Activated T-helper 1 cell treated with anti-CD3 and anti-CD28 coated beads, Interleukin-12 subunit alpha, Interleukin-12 subunit beta, Interleukin-2, Interleukin-4 antibody, amounts not matched to agents 30 ng/mL and 10 ng/mL and 1 ng/mL, durations not matched to agents 14 hours and 24 hours and 36 hours (primary cell): Measurements from ENCODE around the gene TNIP2. TPM values are rescaled to one million over a fixed set of nuclear protein-coding genes. Genes with fewer than 3 reads are reported as not detected.
"Not testable (repeated sequence)": the region's sequence is repeated elsewhere in the genome, so short reads cannot be mapped to it uniquely, and the experiment has no call there.

ENCODE experiments used
- DNase-seq: peaks from one replicate; pipeline ENCODE4 v3.0.0; 2021; ENCODE audit warnings: low spot score
- H3K27ac Mint-ChIP-seq: one replicate; pipeline ENCODE4 v1.8.0; 2021; ENCODE audit warnings: mild to moderate bottlenecking, mixed read lengths
- H3K27me3 Mint-ChIP-seq: one replicate; pipeline ENCODE4 v1.8.0; 2022; ENCODE audit warnings: mild to moderate bottlenecking, moderate library complexity, mixed read lengths; ENCODE audit not compliant: insufficient read depth
- H3K36me3 Mint-ChIP-seq: one replicate; pipeline ENCODE4 v1.8.0; 2021; ENCODE audit warnings: low read depth, mixed read lengths
- H3K4me1 Mint-ChIP-seq: one replicate; pipeline ENCODE4 v1.8.0; 2021; ENCODE audit warnings: low read depth, mixed read lengths
- H3K4me3 Mint-ChIP-seq: one replicate; pipeline ENCODE4 v1.8.0; 2021; ENCODE audit warnings: mild to moderate bottlenecking, moderate library complexity, mixed read lengths
- H3K9me3 Mint-ChIP-seq: one replicate; pipeline ENCODE4 v1.8.0; 2021; ENCODE audit warnings: mixed read lengths
- intact Hi-C: fragments of 100-400 bp; cut with micrococcal nuclease; formaldehyde crosslinking; loops from one replicate; pipeline ENCODE4 v1.15.1; 2024
- total RNA-seq: library from RNA; stranded (reverse); gene quantifications from 2 replicates; pipeline ENCODE4 v1.2.3, GENCODE V29; 2022

Gene TNIP2
- total RNA-seq, 1 donor from 2014 or later = 98.6 TPM

GRCh38 chr4:2790583-2791517 is 34.7 kb upstream of the TNIP2 start:
- Mint-ChIP-seq H3K27ac (no peak overlapping the region), H3K9me3 (no peaks in the 10 kb centered on the region), H3K27me3 (no peaks in the 10 kb centered on the region), H3K36me3 (no peaks in the 10 kb centered on the region), H3K4me1 (peaks cover 57% of the 10 kb centered on the region), H3K4me3 (peak overlapping the region; percentile 13)
- intact Hi-C loops = no loop called here
- DNase-seq = no peak

- H3K36me3 Mint-ChIP-seq = no peaks in the 10 kb centered on the region
- no peaks in the 10 kb centered on the region for H3K27me3 Mint-ChIP-seq
- intact Hi-C loops = no loop called here
- H3K9me3 Mint-ChIP-seq = no peaks in the 10 kb centered on the region
- H3K27ac Mint-ChIP-seq = peak overlapping the region; percentile 8
- H3K4me3 Mint-ChIP-seq = peak overlapping the region; percentile 3
- no peak for DNase-seq
- H3K4me1 Mint-ChIP-seq = peaks cover 52% of the 10 kb centered on the region
These were observed 33.9 kb upstream of the TNIP2 start for GRCh38 chr4:2789793-2790582.

- H3K9me3 Mint-ChIP-seq = no peaks in the 10 kb centered on the region
These were observed 33.2 kb upstream of the TNIP2 start for GRCh38 chr4:2789351-2789750.

GRCh38 chr4:2788532-2789103 is 32.5 kb upstream of the TNIP2 start:
- intact Hi-C loops = no loop called here
- Mint-ChIP-seq H3K4me1 (peaks cover 44% of the 10 kb centered on the region), H3K27me3 (no peaks in the 10 kb centered on the region), H3K36me3 (no peaks in the 10 kb centered on the region), H3K27ac (no peak overlapping the region), H3K9me3 (peaks cover 4% of the 10 kb centered on the region), H3K4me3 (no peak overlapping the region)
- DNase-seq = no peak

More at GRCh38 chr4:2789351-2789750, 33.2 kb upstream of the TNIP2 start:
- H3K4me1 Mint-ChIP-seq = peaks cover 45% of the 10 kb centered on the region
- no peaks in the 10 kb centered on the region for H3K27me3 Mint-ChIP-seq
- intact Hi-C loops = no loop called here
- peak overlapping the region; percentile 3 for H3K4me3 Mint-ChIP-seq
- no peaks in the 10 kb centered on the region for H3K36me3 Mint-ChIP-seq
- peak overlapping the region; percentile 8 for H3K27ac Mint-ChIP-seq
- no peak for DNase-seq

- Mint-ChIP-seq H3K36me3 (no peaks in the 10 kb centered on the region), H3K9me3 (peaks cover 9% of the 10 kb centered on the region), H3K4me1 (peaks cover 45% of the 10 kb centered on the region), H3K4me3 (no peak overlapping the region), H3K27me3 (no peaks in the 10 kb centered on the region), H3K27ac (no peak overlapping the region)
- DNase-seq = no peak
- intact Hi-C loops = no loop called here
These were observed 32.0 kb upstream of the TNIP2 start for GRCh38 chr4:2788101-2788500.

GRCh38 chr4:2787230-2788100 is 31.3 kb upstream of the TNIP2 start:
- peak overlapping the region; percentile 56 for H3K4me3 Mint-ChIP-seq
- H3K27ac Mint-ChIP-seq = peak overlapping the region; percentile 92
- no peaks in the 10 kb centered on the region for H3K36me3 Mint-ChIP-seq
- H3K9me3 Mint-ChIP-seq = peaks cover 15% of the 10 kb centered on the region
- peak; percentile 32 for DNase-seq
- no peaks in the 10 kb centered on the region for H3K27me3 Mint-ChIP-seq
- intact Hi-C loops = loop anchor here (1.0 to 2.0 kb wide), 3 partner anchors 11 to 167 kb away; no protein-coding TSS in a partner anchor
- H3K4me1 Mint-ChIP-seq = peaks cover 49% of the 10 kb centered on the region

- peak overlapping the region; percentile 92 for H3K27ac Mint-ChIP-seq
- peak overlapping the region; percentile 56 for H3K4me3 Mint-ChIP-seq
- H3K27me3 Mint-ChIP-seq = no peaks in the 10 kb centered on the region
- H3K36me3 Mint-ChIP-seq = no peaks in the 10 kb centered on the region
- intact Hi-C loops = loop anchor here (1.0 to 2.0 kb wide), 3 partner anchors 11 to 168 kb away; no protein-coding TSS in a partner anchor
- no peak for DNase-seq
- peaks cover 18% of the 10 kb centered on the region for H3K9me3 Mint-ChIP-seq
- H3K4me1 Mint-ChIP-seq = peaks cover 44% of the 10 kb centered on the region
These were observed 30.7 kb upstream of the TNIP2 start for GRCh38 chr4:2786794-2787229.

GRCh38 chr4:2786152-2786671 is 30.1 kb upstream of the TNIP2 start:
- H3K36me3 Mint-ChIP-seq = no peaks in the 10 kb centered on the region
- H3K27ac Mint-ChIP-seq = peak overlapping the region; percentile 92
- H3K9me3 Mint-ChIP-seq = peaks cover 23% of the 10 kb centered on the region
- H3K27me3 Mint-ChIP-seq = no peaks in the 10 kb centered on the region
- H3K4me3 Mint-ChIP-seq = peak overlapping the region; percentile 37
- peaks cover 43% of the 10 kb centered on the region for H3K4me1 Mint-ChIP-seq
- intact Hi-C loops = loop anchor here (2.0 kb wide), 1 partner anchor 169 kb away; no protein-coding TSS in a partner anchor
- peak; percentile 38 for DNase-seq

- intact Hi-C loops = loop anchor here (2.0 kb wide), 1 partner anchor 169 kb away; no protein-coding TSS in a partner anchor
- Mint-ChIP-seq H3K36me3 (no peaks in the 10 kb centered on the region), H3K27me3 (no peaks in the 10 kb centered on the region), H3K4me3 (no peak overlapping the region), H3K9me3 (peaks cover 28% of the 10 kb centered on the region), H3K4me1 (peaks cover 43% of the 10 kb centered on the region), H3K27ac (peak overlapping the region; percentile 92)
- peak; percentile 39 for DNase-seq
These were observed 29.5 kb upstream of the TNIP2 start for GRCh38 chr4:2785613-2786012.

GRCh38 chr4:2783790-2784189 is 27.7 kb upstream of the TNIP2 start:
- intact Hi-C loops = no loop called here
- H3K4me3 Mint-ChIP-seq = no peak overlapping the region
- no peaks in the 10 kb centered on the region for H3K27me3 Mint-ChIP-seq
- H3K9me3 Mint-ChIP-seq = peaks cover 28% of the 10 kb centered on the region
- DNase-seq = no peak
- peak overlapping the region; percentile 3 for H3K27ac Mint-ChIP-seq
- no peaks in the 10 kb centered on the region for H3K36me3 Mint-ChIP-seq
- peaks cover 37% of the 10 kb centered on the region for H3K4me1 Mint-ChIP-seq

GRCh38 chr4:2781911-2782310 is 25.8 kb upstream of the TNIP2 start:
- no peaks in the 10 kb centered on the region for H3K36me3 Mint-ChIP-seq
- peaks cover 28% of the 10 kb centered on the region for H3K9me3 Mint-ChIP-seq
- no peak overlapping the region for H3K4me3 Mint-ChIP-seq
- intact Hi-C loops = no loop called here
- no peaks in the 10 kb centered on the region for H3K27me3 Mint-ChIP-seq
- no peak for DNase-seq
- H3K27ac Mint-ChIP-seq = no peak overlapping the region
- peaks cover 22% of the 10 kb centered on the region for H3K4me1 Mint-ChIP-seq

- peaks cover 28% of the 10 kb centered on the region for H3K9me3 Mint-ChIP-seq
- H3K4me1 Mint-ChIP-seq, H3K27ac Mint-ChIP-seq, H3K27me3 Mint-ChIP-seq, DNase-seq, H3K4me3 Mint-ChIP-seq, H3K36me3 Mint-ChIP-seq, intact Hi-C loops: not testable (repeated sequence)
These were observed 24.5 kb upstream of the TNIP2 start for GRCh38 chr4:2780643-2781042.
